Cardiac fibroblast (primary cell): ENCODE measurements around the gene TINAG.

Experiments
- DNase-seq, 2 donors: peaks; one replicate each; pipeline versions ENCODE4 v3.0.0 to v3.0.0-alpha.2; 2010; ENCODE audit warnings: low read depth in 2 of 2
- H3K4me3 ChIP-seq, 2 donors: replicated peaks in 1 of 2; 1 replicate in 1 of 2; 2 replicates in 1 of 2; pipeline ENCODE4 v1.5.1; 2011; ENCODE audit warnings: low read depth in 2 of 2, low read length in 2 of 2, mild to moderate bottlenecking in 2 of 2, moderate library complexity in 1 of 2
- TF ChIP-seq, protein P1 (sequence below): IDR thresholded peaks from one replicate; pipeline ENCODE4 v1.5.1; 2011; ENCODE audit warnings: low read depth, mild to moderate bottlenecking, low read length, inconsistent platforms

Gene TINAG

DNA sequence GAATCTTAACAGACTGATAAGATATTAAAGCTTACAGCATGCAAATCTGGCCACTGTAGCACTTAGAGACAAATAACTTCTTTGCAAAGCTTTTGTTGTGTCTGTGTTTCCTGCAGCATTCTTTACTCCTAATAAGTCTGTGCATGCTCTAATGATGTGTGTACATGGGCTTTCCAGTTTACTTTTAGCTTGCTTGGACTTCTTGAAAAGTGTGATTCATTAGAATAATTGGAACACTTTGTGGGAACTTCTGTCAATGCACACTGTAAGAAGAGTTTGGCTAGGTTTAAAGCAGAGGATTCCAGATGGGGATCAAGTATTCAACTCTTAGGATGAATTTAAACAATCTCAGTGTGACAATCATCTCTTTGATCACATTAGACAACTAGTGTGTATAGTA is 22.1 kb upstream of the TINAG start:
- TF ChIP-seq, protein P1, sequence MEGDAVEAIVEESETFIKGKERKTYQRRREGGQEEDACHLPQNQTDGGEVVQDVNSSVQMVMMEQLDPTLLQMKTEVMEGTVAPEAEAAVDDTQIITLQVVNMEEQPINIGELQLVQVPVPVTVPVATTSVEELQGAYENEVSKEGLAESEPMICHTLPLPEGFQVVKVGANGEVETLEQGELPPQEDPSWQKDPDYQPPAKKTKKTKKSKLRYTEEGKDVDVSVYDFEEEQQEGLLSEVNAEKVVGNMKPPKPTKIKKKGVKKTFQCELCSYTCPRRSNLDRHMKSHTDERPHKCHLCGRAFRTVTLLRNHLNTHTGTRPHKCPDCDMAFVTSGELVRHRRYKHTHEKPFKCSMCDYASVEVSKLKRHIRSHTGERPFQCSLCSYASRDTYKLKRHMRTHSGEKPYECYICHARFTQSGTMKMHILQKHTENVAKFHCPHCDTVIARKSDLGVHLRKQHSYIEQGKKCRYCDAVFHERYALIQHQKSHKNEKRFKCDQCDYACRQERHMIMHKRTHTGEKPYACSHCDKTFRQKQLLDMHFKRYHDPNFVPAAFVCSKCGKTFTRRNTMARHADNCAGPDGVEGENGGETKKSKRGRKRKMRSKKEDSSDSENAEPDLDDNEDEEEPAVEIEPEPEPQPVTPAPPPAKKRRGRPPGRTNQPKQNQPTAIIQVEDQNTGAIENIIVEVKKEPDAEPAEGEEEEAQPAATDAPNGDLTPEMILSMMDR = no peak
- DNase-seq = no peak

DNA sequence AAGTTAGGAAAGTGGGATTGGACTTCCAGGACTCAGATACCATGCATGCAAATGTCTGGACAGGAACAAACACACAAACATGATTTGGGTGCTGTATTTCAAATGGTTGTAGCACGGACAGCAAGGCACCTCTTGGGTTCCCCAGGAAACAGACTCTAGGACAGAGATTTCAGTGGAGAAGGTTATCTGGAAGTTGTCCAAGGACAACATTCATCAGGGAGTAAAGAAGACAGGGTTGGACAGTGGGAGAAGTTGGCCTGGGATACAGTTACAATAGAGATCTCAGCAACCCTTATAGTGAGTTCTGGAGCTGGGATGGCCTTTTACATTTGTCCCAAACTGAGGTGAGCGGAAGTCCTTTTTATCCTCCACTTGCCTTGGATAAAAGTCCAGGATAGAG is 19.8 kb upstream of the TINAG start:
- peak in 1 of 2 donors; percentile 16 for DNase-seq
- H3K4me3 ChIP-seq = no peak overlapping the region
- TF ChIP-seq, protein P1 = no peak

More for the DNA sequence above, 22.1 kb upstream of the TINAG start:
- H3K4me3 ChIP-seq = no peak overlapping the region

DNA sequence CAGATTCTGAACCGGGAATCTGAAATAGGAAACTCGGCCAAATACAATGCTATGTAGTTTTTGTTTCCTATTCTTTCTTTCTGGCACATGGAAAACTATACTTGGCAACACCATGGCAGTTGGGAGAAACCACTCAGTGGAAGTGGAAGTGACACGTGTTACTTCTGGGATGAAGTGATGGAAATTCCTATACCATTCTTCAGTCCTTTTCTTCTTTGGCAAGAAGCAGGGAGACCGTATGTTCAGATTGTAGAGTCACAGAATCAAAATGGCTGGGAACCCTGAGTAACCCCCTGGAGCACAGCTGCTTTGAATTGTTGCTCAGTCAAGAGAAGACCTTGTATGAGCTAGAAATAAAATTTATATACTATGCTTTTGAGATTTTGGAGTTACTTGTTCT is 18.8 kb upstream of the TINAG start:
- H3K4me3 ChIP-seq = no peak overlapping the region
- no peak for DNase-seq
- TF ChIP-seq, protein P1 = no peak

DNA sequence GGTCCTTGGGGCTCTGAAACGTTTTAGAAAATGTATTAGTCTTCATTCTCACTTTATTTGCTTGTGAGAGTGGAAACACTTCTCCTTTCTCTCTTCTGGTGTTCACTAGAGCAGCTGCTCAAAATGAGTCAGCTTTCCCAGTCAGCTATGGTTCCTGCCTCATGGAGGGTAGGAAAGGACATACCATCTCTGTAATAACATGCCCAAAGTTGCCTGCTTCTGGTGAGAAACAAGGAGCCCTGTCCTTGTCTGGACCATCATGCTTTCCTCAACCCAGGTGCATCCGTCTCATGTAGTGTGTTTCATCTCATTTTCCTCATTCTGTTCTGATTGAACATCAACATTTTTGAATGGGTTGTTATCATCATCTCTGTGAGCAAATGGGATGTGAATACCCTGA is 17.1 kb upstream of the TINAG start:
- TF ChIP-seq, protein P1 = no peak
- no peak overlapping the region for H3K4me3 ChIP-seq
- peak; percentile 21 to 71 for DNase-seq

DNA sequence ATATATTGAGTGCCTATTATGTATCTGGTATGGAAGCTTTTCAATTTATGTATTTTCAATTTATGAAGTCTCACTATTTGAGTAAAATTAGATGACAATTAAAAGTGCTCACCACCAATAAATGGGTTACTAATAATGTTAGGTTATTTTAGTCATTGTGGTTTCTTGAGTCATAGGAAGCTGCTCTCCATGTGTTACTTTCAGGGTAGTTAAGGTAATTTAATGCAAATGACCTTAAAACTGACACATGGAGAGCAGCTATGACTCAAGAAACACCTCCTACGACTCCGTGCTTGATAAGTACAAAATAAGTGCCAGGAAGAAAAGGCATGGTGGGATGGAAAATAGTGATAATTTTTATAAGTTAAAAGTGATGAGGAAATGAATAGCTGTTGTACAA is 16.5 kb upstream of the TINAG start:
- no peak overlapping the region for H3K4me3 ChIP-seq
- peak; percentile 24 to 42 for DNase-seq
- TF ChIP-seq, protein P1 = no peak

DNA sequence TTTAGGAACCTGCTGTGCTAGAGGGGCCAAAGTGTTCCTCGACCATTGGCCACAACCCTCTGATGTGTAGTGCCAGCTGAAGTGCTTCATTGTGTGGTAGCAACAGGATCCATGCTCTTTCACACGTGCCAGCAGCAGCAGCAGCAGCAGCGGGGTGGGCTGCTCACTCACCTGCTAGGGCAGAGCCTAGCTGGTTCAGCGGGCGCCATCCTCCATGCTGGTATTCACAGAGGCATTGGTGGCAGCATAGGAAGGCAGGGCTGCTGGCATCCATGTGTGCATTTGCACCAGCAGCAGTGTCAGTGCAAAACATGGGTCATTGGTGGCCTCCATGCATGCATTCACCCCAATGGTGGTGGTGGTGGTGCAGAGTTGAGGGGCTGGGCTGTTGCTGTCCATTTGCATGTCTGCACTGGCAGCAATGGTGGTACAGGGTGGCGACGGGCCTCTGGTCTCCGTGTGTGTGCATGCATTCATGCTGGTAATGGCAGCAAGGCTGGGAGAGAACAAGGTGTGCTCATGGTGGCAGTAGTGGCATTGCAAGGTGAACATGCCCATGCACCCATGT is 13.2 kb upstream of the TINAG start:
- H3K4me3 ChIP-seq = no peak overlapping the region
- TF ChIP-seq, protein P1 = no peak

More for the DNA sequence above, 13.2 kb upstream of the TINAG start:
- DNase-seq = no peak
